Raji (cell line): ENCODE measurements around the gene MAPK12.

Experiments
- POLR2A ChIP-seq: IDR thresholded peaks from 2 replicates; pipeline ENCODE4 v1.6.1; 2011; ENCODE audit warnings: low read depth, low read length, control low read depth; ENCODE audit not compliant: insufficient read depth

Gene MAPK12

DNA sequence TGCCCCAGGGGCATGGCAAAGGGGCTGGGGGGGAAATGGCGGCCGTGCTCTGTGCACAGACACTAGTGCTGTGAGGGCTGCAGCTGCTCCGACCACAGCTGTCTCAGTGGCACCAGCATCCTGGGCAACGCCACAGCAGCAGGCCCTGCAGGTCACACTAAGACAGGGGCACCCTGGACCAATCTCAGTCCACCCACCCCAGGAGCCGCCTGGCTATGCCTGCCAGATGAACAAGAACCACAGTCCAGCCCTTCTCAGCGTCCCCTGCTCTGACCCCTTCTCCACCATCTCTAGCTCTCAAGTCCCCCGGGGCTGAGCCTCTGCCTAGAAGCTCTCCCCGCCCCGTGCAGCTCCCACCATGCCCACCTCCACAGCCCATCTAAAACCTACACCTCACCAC lies 33.1 kb downstream of the MAPK12 start:
- TF ChIP-seq POLR2A: no peak

DNA sequence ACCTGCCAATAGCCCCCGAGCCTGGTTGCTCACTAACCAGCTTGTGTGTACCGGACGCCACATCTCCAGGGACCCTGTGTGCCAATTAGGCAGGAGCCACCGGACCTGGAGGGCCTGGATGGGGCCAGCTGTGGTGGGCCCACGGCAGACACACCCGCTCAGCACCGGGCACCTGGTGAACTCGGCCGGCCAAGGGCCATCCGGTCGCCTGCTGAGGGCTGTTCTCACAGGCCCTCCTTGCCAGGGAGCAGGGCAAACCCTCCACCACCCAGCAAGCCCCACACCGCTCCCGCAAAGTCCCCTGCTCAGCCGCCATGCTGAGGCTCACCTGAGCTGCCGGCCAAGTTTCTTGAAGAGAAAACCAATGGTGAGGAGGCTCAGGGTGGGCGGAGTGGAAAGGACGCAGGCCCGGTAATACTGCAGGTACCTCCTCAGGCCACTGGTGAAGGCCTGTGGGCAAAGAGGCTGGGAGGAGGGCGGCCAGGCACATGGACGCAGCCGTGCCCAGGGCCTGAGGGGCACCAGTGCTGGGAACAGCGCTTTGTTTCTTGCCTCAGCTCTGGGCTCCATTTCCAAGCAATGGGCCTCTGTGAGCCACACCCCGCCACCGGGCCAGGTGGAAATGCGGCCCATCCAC lies 33.8 kb downstream of the MAPK12 start:
- no peak for TF ChIP-seq POLR2A

DNA sequence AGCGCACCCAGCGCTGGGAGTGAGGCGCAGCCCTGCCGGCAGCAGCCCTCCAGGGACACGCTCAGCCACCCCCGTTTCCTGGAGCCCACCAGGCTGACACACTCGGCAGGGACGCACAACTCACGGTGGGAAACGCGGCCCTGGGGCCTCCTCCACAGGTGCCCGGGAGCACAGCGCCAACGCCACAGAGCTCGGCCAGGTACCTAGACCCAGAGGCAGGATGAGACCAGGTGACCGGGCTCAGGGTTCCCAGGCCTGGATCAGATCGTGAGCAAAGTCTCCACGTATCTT lies 34.7 kb downstream of the MAPK12 start:
- TF ChIP-seq POLR2A: no peak

DNA sequence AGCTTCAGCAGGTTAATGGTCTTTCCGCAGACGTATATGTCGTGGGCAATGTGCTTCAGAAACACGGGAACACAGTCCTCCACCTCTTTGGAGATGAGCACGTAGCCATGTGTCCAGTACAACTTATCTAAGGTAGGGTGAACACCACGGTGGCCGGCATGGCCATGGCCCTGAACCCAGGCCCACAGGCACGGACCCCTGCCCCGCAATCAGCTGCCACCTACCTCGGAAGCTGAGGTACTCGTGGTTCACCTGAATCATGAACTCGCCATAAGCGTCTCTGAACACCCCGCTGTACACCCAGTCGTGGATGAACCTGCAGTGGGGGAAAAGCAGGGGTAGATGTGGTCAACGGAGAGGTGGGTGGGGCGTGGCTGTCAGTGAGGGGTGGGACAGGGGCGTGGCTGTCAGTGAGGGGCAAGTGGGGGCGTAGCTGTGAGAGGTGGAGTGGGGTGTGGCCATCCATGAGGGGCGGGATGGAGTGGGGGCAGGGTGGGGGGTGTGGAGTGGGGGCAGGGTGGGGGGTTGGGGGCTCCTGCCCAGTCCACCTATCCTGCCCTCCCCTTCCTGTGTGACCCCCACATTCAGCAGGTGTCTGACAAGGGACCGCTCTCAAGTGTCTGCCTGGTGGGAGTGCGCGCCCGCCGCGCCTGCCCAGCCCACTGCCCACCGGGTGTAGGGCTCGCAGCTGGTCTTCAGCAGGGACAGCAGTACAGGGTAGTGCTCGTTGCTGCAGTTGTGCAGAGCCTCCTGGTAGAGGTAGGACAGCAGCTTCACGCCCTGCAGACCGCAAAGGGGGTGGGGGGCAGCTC lies 35.2 kb downstream of the MAPK12 start:
- TF ChIP-seq POLR2A: no peak

DNA sequence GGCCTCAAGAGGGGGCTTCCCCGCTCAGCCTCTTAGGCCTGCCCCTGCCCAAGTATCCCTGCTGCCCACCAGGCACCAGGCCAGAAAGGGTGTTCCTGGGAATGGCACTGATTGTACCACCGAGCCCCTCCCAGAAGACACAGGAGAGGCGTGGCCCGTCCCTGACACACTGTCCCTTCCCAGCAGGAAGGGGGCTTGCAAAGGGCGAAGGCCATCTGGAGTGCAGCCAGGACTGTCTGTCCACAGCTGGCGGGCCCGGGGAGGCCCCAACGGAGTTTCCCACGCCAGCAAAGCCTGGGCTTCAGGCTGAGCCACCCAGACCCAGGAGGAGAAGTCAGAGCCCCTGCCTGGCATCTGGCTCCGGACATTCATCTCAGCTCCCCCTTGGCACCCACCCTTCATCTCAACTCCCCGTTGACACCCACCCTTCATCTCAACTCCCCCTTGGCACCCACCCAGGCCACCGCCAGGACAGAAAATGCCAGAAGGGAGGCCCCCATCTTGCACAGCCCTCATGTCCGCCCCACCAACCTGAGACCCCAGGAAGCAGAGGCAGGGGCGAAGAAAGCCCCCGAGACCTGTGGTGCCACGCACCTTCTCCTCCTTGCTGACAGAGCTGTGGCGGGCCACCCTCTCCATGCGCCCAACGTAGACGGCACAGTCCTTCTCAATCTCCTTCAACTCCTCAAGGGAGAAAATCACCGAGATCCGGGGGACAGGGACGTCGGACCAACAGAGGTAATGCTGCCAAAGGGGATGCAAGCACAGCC lies 36.1 kb downstream of the MAPK12 start:
- no peak for TF ChIP-seq POLR2A

DNA sequence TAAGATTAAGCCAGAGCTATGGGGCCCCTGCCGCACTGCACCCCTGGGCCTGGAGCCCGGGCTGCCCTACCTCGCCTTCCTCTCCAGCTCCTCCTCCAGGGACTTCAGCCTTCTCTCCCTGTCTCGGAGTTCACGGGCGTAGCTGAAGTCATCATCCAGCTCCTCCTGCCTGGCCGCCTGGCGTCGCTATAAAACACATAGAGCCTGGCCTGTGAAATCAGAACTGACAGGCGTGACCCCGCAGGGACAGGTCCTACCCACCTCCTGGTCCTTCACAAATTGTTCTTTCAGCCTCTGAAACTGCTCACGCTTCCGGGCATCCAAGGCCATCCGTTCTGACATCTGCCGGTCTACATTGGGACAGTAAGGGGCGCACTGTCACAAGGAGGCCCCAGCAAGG lies 37.4 kb downstream of the MAPK12 start:
- no peak for TF ChIP-seq POLR2A

DNA sequence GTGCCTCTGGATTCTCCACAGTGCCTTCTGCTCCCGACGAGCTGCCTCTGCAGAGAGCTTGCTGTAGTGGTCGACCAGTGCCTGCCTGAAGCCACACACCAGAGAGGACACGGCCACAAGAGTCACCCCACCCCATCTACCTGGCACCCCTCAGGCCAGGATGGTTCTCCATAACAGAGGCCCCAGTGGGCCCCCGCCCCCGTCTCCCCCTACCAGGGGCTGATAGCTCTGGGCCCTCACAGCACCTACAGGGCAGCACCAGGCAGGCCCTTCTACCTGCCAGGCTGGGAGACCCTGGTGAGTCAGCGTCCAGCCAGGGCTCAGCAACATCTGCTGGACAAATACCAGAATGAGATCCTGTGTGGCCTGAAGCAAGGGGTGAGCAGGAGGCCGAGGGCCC lies 39.0 kb downstream of the MAPK12 start:
- TF ChIP-seq POLR2A: no peak

DNA sequence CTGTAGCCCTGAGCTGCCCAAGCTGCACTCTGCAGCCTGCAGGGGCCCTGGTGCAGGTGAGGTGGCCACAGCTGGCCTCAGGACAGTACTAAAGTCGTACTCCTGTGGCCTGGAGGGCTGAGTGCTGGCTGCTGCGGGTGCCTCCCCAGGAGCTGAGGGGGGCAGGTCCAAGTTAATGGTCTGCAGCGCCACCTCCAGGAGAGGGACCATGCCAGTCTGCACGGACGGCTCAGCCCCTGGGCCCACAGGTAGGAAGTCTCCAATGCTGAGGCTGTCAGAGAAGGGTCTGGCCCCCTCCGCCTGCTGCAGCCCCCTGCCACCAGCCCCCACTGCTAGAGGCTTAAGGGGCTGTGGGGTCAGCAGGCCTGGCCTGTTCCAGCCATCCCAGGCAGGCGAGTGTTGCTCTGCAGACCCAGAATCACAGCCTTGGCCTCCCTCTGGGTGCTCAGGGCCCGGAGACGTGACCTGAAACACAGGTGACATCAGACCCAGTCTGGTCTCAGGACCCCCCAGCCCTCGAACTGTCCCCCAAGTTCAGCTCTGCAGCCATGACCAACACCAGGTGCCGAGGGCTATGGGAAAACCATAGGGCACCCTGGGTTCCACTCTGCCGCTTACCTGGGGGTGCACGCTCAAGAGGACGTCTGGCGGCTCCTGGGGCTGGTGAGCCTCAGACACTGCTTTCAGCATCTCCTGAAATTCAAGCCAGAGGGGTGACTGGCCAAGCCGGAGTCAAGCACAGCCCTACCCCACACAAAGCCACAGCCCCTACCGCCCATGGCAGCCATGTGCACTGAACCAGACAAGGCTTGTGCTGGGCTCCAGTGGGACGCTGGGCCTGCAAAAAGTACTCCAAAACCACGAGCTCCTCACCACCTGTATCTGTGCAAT lies 39.8 kb downstream of the MAPK12 start:
- no peak for TF ChIP-seq POLR2A

DNA sequence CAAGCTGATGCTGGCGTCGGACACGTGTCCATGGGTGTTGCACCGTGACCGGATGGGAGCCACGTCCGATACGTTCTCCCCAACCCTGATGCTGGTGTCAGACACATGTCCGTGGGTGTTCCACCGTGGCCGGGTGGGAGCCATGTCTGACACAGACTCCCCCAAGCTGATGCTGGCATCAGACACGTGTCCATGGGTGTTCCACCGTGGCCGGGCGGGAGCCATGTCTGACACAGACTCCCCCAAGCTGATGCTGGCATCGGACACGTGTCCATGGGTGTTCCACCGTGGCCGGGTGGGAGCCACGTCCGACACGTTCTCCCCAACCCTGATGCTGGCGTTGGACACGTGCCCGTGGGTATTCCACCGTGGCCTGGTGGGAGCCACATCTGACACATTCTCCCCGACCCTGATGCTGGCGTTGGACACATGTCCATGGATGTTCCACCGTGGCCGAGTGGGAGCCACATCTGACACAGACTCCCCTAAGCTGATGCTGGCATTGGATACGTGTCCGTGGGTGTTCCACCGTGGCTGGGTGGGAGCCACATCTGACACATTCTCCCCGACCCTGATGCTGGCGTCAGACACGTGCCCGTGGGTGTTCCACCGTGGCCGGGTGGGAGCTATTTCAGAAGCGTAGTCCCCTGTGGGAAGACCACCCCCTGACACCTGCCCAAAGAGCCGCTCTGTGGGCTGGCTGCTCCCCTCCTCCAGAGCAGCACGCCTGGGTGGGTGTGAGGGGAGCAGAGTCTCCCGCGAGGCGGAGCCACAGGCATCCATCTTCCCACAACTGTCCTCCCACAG lies 40.7 kb downstream of the MAPK12 start:
- TF ChIP-seq POLR2A: no peak

DNA sequence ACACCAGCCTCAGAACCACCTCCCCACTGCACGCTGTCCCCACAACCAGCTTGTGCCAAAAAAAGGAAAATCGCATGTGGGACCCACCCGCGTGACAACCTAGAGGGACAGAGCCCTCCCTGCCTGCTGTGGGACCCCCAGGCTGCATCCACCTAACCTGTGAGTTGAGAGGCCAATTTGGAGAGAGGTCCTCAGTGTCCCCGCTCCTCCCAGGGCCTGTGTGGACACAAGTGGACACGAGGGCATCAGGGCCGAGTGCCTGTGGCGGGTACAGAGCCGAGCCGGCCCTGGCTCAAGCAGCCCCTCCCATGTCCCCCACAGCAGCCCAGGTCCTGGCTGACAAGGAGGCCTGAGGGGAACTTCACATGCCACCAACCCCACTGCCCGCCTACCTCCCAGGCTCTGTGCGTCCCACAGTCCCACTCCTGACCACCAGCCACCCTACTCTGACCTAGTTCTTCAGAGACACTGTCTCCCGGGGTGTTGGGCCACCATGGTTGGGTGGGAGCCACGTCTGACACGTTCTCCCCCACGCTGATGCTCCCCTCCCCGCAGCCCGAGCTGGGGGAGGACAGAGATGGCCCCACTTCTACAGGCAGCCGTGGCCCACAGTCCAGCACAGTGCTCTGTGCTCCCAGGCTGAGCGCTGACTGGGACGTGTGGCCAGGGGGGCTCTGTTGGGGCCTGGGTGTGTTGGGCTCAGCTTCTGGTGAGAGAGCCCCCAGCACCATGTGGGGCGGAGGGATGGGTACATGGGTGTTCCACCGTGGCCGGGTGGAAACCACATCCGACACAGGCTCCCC lies 41.5 kb downstream of the MAPK12 start:
- TF ChIP-seq POLR2A: no peak

DNA sequence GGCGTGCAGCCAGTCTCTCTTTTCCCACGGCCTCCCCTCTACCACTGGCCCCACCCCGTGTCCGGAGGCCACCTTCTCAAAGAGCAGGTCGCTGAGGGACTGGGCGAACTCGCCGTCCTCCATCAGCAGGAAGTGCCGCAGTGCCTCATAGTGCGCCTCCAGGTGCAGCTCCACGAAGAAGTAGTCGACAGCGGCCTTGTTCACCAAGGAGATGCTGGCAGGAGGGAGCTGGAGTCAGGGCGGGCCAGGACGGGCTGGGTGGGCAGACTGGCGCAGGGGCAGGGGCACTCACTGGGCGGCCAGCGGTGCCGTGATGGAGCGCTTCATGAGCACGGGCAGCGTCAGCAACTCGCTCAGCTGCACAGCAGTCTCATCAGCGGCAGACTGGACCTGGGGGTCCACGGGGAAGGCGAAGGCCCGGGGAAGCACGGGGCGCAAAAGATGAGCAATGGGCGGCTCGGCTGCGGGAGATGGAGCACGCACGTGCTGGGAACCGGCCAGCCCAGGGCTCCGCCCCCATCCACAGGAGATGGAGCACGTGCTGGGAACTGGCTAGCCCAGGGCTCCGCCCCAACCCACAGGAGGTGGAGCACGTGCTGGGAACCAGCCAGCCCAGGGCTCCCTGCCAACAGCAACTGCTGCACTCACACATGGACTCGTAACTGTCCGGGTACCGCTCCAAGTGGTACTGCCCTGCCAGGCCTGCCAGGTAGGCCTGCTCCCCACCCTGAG lies 42.3 kb downstream of the MAPK12 start:
- no peak for TF ChIP-seq POLR2A

DNA sequence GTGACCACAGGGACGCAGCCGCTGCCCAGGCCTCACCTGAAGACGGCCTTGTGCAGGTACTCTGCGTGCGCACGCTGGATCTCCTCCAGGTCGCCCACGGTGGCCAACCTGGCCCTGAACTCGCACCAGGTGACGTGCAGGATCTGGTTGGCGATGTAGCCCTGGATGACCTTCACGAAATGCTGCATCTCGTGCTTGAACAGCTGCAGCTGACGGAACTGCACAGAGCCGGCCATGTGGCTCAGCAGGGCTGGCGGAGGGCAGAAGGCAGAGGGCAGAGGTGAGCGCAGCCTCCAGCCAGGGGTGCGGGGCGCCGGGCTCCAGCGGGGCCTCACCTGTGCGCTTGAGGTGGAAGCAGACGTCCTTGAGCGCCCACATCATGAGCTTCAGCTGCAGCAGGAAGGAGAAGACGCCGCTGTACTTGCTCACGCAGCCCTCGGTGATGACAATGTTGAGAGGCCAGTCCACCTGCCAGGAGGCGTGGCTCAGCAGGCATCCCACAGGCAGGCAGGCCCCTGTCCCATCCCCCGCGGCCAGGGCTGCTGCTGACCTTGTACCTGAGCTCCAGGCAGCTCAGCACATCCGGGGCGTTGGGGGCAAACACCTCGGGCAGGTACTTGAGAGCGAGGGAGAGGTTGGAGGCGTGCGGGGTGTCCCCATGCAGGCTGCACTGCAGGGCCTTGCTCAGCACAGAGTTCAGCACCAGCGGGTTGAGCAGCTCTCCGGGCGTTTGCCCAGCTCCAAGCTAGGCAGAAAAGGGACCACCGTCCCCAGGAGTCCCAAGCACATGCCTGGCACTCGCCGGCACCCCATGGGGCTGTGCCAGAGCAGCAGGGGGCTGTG lies 43.1 kb downstream of the MAPK12 start:
- TF ChIP-seq POLR2A: no peak
